Keratinocyte (primary cell): Measurements from ENCODE around the gene HK1. TPM values are rescaled to one million over a fixed set of nuclear protein-coding genes. Genes with fewer than 3 reads are reported as not detected.

Experiments used
- DNase-seq: peaks from one replicate; pipeline ENCODE4 v3.0.0-alpha.2; 2011; ENCODE audit warnings: low read depth, missing footprints, low spot score
- FAIRE-seq: peaks from 2 replicates; lab custom pipeline; 2011; peaks lifted over from hg19 to GRCh38; lab: Jason Lieb, UNC
- H2AFZ ChIP-seq: 2 replicates; pipeline ENCODE4 v1.6.0; 2012; ENCODE audit warnings: low read length, control low read depth, inconsistent platforms; ENCODE audit not compliant: control insufficient read depth
- H3K27ac ChIP-seq: 2 replicates; pipeline ENCODE4 v1.5.1; 2011; ENCODE audit warnings: low read length; ENCODE audit not compliant: control insufficient read depth, insufficient read depth
- H3K27me3 ChIP-seq: 3 replicates; pipeline ENCODE4 v1.6.0; 2011; ENCODE audit warnings: low read length; ENCODE audit not compliant: control insufficient read depth, insufficient read depth; ENCODE audit errors: extremely low read depth
- H3K36me3 ChIP-seq, 2 experiments: 2 replicates in 1 of 2; 3 replicates in 1 of 2; pipeline ENCODE4 v1.5.1; 2011; ENCODE audit warnings: low read length in 2 of 2, mild to moderate bottlenecking in 1 of 2; ENCODE audit not compliant: control insufficient read depth in 2 of 2, insufficient read depth in 2 of 2; ENCODE audit errors: extremely low read depth in 1 of 2
- H3K4me1 ChIP-seq: 3 replicates; pipeline ENCODE4 v1.5.1; 2011; ENCODE audit warnings: low read length; ENCODE audit not compliant: control insufficient read depth, insufficient read depth; ENCODE audit errors: extremely low read depth
- H3K4me2 ChIP-seq: 3 replicates; pipeline ENCODE4 v1.6.0; 2011; ENCODE audit warnings: low read depth, low read length; ENCODE audit not compliant: control insufficient read depth, insufficient read depth; ENCODE audit errors: extremely low read depth
- H3K4me3 ChIP-seq, 3 experiments: fragments of 200-600 bp in 1 of 3; sonication (generic) in 1 of 3; 2 replicates in 2 of 3; 3 replicates in 1 of 3; pipeline ENCODE4 v1.5.1; 2011 to 2016; ENCODE audit warnings: low read length in 3 of 3, mild to moderate bottlenecking in 3 of 3, control low read depth in 2 of 3, inconsistent platforms in 1 of 3, low read depth in 1 of 3, mixed read lengths in 1 of 3, mixed run types in 1 of 3, moderate library complexity in 1 of 3; ENCODE audit not compliant: control insufficient read depth in 2 of 3, insufficient read depth in 2 of 3; ENCODE audit errors: extremely low read depth in 1 of 3
- H3K79me2 ChIP-seq: 2 replicates; pipeline ENCODE4 v1.6.0; 2012; ENCODE audit warnings: low read length; ENCODE audit not compliant: control insufficient read depth, insufficient read depth
- H3K9ac ChIP-seq: 3 replicates; pipeline ENCODE4 v1.6.0; 2011; ENCODE audit warnings: low read length; ENCODE audit not compliant: control insufficient read depth, insufficient read depth; ENCODE audit errors: extremely low read depth
- H3K9me1 ChIP-seq: 3 replicates; pipeline ENCODE4 v1.6.0; 2011; ENCODE audit warnings: low read length; ENCODE audit not compliant: control insufficient read depth, insufficient read depth; ENCODE audit errors: extremely low read depth
- H3K9me3 ChIP-seq: 2 replicates; pipeline ENCODE4 v1.5.1; 2012; ENCODE audit warnings: low read depth, low read length; ENCODE audit not compliant: control insufficient read depth
- H4K20me1 ChIP-seq: 3 replicates; pipeline ENCODE4 v1.6.0; 2011; ENCODE audit warnings: low read length; ENCODE audit not compliant: control insufficient read depth, insufficient read depth; ENCODE audit errors: extremely low read depth
- CTCF ChIP-seq, 3 experiments: IDR thresholded peaks in 1 of 3; conservative IDR thresholded peaks in 1 of 3; optimal IDR thresholded peaks in 1 of 3; 2 replicates in 2 of 3; 3 replicates in 1 of 3; pipeline versions ENCODE3 to v1.5.1; 2011; ENCODE audit warnings: low read length in 3 of 3, mild to moderate bottlenecking in 3 of 3, moderate library complexity in 2 of 3, control low read depth in 1 of 3, inconsistent platforms in 1 of 3; ENCODE audit not compliant: insufficient read depth in 2 of 3; ENCODE audit errors: extremely low read depth in 1 of 3
- EZH2 ChIP-seq: IDR thresholded peaks from one replicate; pipeline ENCODE4 v1.6.1; 2012; ENCODE audit warnings: inconsistent platforms, mild to moderate bottlenecking, low read length, moderate library complexity
- dilution Hi-C: fragments of 300-500 bp; cut with MboI; formaldehyde crosslinking; loops from one replicate; pipeline ENCODE4 v1.7.0; 2020; ENCODE audit warnings: low sequenced_read_pairs; ENCODE audit not compliant: extremely low pct_ligation_motif_present
- polyA plus RNA-seq, 5 experiments: library from polyadenylated mRNA; depleted of rRNA in 3 of 5; stranded (reverse) in 3 of 5; stranded (forward) in 1 of 5; unstranded in 1 of 5; fragments of >200 nt; gene quantifications; 1 replicate in 1 of 5; 2 replicates in 3 of 5; 3 replicates in 1 of 5; pipeline versions ENCODE4 v1.2.1 to v1.2.3, GENCODE V29; 2011 to 2012; ENCODE audit warnings: missing spikeins in 2 of 5, low read depth in 1 of 5, low replicate concordance in 1 of 5

Gene HK1
- polyA plus RNA-seq, 1 donor (not counting 4 experiments of a cell fraction or from before 2014, with no cell fraction given): 106 TPM

DNA sequence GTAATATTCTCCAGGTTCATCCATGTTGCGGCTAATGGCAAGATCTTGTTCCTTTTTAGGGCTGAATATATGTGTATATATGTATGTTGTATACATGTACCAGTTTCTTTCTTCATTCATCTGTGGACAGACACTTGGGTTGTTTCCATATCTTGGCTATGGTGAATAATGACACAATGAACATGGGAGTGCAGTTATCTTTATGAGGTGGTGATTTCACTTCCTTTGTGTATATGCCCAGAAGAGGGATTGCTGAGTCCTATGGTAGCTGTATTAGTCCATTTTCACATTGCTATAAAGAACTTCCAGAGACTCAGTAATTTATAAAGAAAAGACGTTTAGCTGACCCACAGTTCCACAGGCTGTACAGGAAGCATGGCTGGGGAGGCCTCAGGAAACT, 155.9 kb downstream of the HK1 start:
- Histone ChIP-seq H3K36me3 (no peaks in the 10 kb centered on the region), H3K4me1 (peaks cover 19% of the 10 kb centered on the region), H3K9me1 (no peaks in the 10 kb centered on the region), H3K4me2 (no peak overlapping the region), H4K20me1 (no peaks in the 10 kb centered on the region), H3K27me3 (no peaks in the 10 kb centered on the region), H3K79me2 (no peaks in the 10 kb centered on the region), H3K9me3 (no peaks in the 10 kb centered on the region), H3K9ac (no peak overlapping the region), H2AFZ (no peak overlapping the region), H3K27ac (no peak overlapping the region), H3K4me3 (no peak overlapping the region)
- no peak for FAIRE-seq
- no peak for TF ChIP-seq EZH2
- TF ChIP-seq CTCF (optimal IDR thresholded peaks at IDR 0.05 in 1 of 3, IDR thresholded peaks at IDR 0.05 in 1 of 3, conservative IDR thresholded peaks at IDR 0.05 in 1 of 3; ENCODE audit: extremely low read depth in 1 of 3, insufficient read depth in 2 of 3, low read length in 3 of 3): no peak
- dilution Hi-C loops: no loop called here
- DNase-seq: no peak

- no peaks in the 10 kb centered on the region for H3K27me3 ChIP-seq
- H4K20me1 ChIP-seq: no peaks in the 10 kb centered on the region
- no peaks in the 10 kb centered on the region for H3K9me3 ChIP-seq
- dilution Hi-C loops: no loop called here
- H3K9ac ChIP-seq: no peak overlapping the region
- no peak for FAIRE-seq
- DNase-seq: no peak
- H3K4me3 ChIP-seq: no peak overlapping the region
- H3K27ac ChIP-seq: no peak overlapping the region
- no peaks in the 10 kb centered on the region for H3K9me1 ChIP-seq
- H3K4me1 ChIP-seq: peaks cover 27% of the 10 kb centered on the region
- TF ChIP-seq CTCF (optimal IDR thresholded peaks at IDR 0.05 in 1 of 3, IDR thresholded peaks at IDR 0.05 in 1 of 3, conservative IDR thresholded peaks at IDR 0.05 in 1 of 3; ENCODE audit: extremely low read depth in 1 of 3, insufficient read depth in 2 of 3, low read length in 3 of 3) (no peak), EZH2 (no peak)
- H2AFZ ChIP-seq: no peak overlapping the region
- H3K36me3 ChIP-seq: no peaks in the 10 kb centered on the region
- no peaks in the 10 kb centered on the region for H3K79me2 ChIP-seq
- no peak overlapping the region for H3K4me2 ChIP-seq
These were observed 156.6 kb downstream of the HK1 start for GRCh38 chr10:69434926-69435325.
